Osteoblast (primary cell): Measurements from ENCODE around the gene OBSCN. TPM values are rescaled to one million over a fixed set of nuclear protein-coding genes. Genes with fewer than 3 reads are reported as not detected.
A peak's percentile ranks its signal among the peaks of the same experiment; 100 is the strongest.

ENCODE experiments used
- DNase-seq: peaks from one replicate; pipeline ENCODE4 v3.0.0; 2011; ENCODE audit warnings: low spot score, mixed read lengths; ENCODE audit not compliant: insufficient read length; ENCODE audit errors: missing footprints
- H2AFZ ChIP-seq: 2 replicates; pipeline ENCODE4 v1.6.0; 2011; ENCODE audit warnings: mild to moderate bottlenecking, low read length
- H3K27ac ChIP-seq: 2 replicates; pipeline ENCODE4 v1.5.1; 2011; ENCODE audit warnings: mild to moderate bottlenecking, low read depth, low read length, moderate library complexity
- H3K27me3 ChIP-seq: 2 replicates; pipeline ENCODE4 v1.6.0; 2012; ENCODE audit warnings: mild to moderate bottlenecking, control low read depth, inconsistent platforms, low read length, moderate library complexity; ENCODE audit not compliant: insufficient read depth
- H3K36me3 ChIP-seq: 2 replicates; pipeline ENCODE4 v1.5.1; 2011; ENCODE audit warnings: mild to moderate bottlenecking, low read length, control low read depth, moderate library complexity; ENCODE audit not compliant: insufficient read depth
- H3K4me1 ChIP-seq: 2 replicates; pipeline ENCODE4 v1.5.1; 2011; ENCODE audit warnings: mild to moderate bottlenecking, low read length, control low read depth, moderate library complexity; ENCODE audit not compliant: insufficient read depth
- H3K4me2 ChIP-seq: 2 replicates; pipeline ENCODE4 v1.6.0; 2011; ENCODE audit warnings: mild to moderate bottlenecking, low read length; ENCODE audit not compliant: insufficient read depth
- H3K4me3 ChIP-seq: fragments of 200-600 bp; sonication (generic); 3 replicates; pipeline ENCODE4 v1.5.1; 2012; ENCODE audit warnings: mild to moderate bottlenecking, low read length, inconsistent platforms; ENCODE audit not compliant: insufficient read depth
- H3K79me2 ChIP-seq: 2 replicates; pipeline ENCODE4 v1.6.0; 2012; ENCODE audit warnings: mild to moderate bottlenecking, low read length, control low read depth, inconsistent platforms; ENCODE audit not compliant: insufficient read depth
- H3K9me3 ChIP-seq: 2 replicates; pipeline ENCODE4 v1.5.1; 2011; ENCODE audit warnings: low read depth, low read length, control low read depth
- H4K20me1 ChIP-seq: 2 replicates; pipeline ENCODE4 v1.6.0; 2012; ENCODE audit warnings: mild to moderate bottlenecking, low read length, control low read depth; ENCODE audit not compliant: insufficient read depth
- CTCF ChIP-seq: IDR thresholded peaks from 2 replicates; pipeline ENCODE4 v1.5.1; 2011; ENCODE audit warnings: mild to moderate bottlenecking, low read depth, low read length, moderate library complexity; ENCODE audit errors: extremely low read depth
- total RNA-seq: library from RNA; depleted of rRNA; stranded (reverse); fragments of >200 nt; gene quantifications from 2 replicates; pipeline ENCODE4 v1.2.3, GENCODE V29; 2012

Gene OBSCN
- total RNA-seq, 1 donor, result 2.9 TPM

DNA sequence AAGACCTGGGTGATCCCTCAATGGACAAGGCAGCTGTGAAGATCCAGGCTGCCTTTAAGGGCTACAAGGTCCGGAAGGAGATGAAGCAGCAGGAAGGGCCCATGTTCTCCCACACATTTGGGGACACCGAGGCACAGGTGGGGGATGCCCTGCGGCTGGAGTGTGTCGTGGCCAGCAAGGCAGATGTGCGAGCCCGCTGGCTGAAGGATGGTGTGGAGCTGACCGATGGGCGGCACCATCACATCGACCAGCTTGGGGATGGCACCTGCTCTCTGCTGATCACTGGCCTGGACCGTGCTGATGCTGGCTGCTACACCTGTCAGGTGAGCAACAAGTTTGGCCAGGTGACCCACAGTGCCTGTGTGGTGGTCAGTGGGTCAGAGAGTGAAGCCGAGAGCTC, 113.6 kb downstream of the OBSCN start:
- DNase-seq, result peak; percentile 53

DNA sequence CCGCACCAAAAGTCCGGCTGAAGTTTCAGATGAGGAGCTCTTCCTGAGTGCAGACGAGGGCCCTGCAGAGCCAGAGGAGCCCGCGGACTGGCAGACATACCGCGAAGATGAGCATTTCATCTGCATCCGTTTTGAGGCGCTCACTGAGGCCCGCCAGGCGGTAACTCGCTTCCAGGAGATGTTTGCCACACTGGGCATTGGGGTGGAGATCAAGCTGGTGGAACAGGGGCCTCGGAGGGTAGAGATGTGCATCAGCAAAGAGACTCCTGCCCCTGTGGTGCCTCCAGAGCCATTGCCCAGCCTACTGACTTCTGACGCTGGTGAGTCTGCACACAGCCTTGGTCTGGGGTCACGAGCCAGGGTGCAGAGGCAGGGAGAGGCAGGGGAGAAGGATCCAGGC, 114.1 kb downstream of the OBSCN start:
- Histone ChIP-seq H2AFZ (no peak overlapping the region), H3K9me3 (no peaks in the 10 kb centered on the region), H3K4me3 (no peak overlapping the region), H3K4me1 (no peaks in the 10 kb centered on the region), H3K27me3 (no peaks in the 10 kb centered on the region), H3K27ac (no peak overlapping the region), H3K36me3 (no peaks in the 10 kb centered on the region), H4K20me1 (no peaks in the 10 kb centered on the region), H3K79me2 (no peaks in the 10 kb centered on the region), H3K4me2 (no peak overlapping the region)
- TF ChIP-seq CTCF, result no peak
- peak; percentile 68 for DNase-seq

More for the DNA sequence above, 113.6 kb downstream of the OBSCN start:
- no peaks in the 10 kb centered on the region for H3K4me1 ChIP-seq
- no peak overlapping the region for H3K4me2 ChIP-seq
- H3K27ac ChIP-seq, result no peak overlapping the region
- no peak overlapping the region for H2AFZ ChIP-seq
- H3K4me3 ChIP-seq, result no peak overlapping the region
- no peaks in the 10 kb centered on the region for H3K27me3 ChIP-seq
- H4K20me1 ChIP-seq, result no peaks in the 10 kb centered on the region
- H3K79me2 ChIP-seq, result no peaks in the 10 kb centered on the region
- H3K9me3 ChIP-seq, result no peaks in the 10 kb centered on the region
- no peak for TF ChIP-seq CTCF
- no peaks in the 10 kb centered on the region for H3K36me3 ChIP-seq

DNA sequence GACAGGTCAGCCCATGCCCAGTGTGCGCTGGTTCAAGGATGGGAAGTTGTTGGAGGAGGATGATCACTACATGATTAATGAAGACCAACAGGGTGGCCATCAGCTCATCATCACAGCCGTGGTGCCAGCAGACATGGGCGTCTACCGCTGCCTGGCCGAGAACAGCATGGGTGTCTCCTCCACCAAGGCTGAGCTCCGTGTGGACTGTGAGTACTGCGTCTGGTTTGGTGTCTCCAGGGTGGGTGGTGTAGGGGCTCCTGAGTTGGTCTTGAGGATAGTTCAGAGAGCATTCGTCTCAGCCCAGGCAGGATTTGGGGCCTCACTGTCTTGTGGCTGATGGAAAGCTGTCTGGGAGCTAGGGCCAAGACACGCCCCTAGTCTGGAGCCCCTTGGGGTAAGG, 115.6 kb downstream of the OBSCN start:
- Histone ChIP-seq H3K27ac (no peak overlapping the region), H3K36me3 (no peaks in the 10 kb centered on the region), H3K4me2 (no peak overlapping the region), H3K9me3 (no peaks in the 10 kb centered on the region), H2AFZ (no peak overlapping the region), H3K4me1 (no peaks in the 10 kb centered on the region), H4K20me1 (no peaks in the 10 kb centered on the region), H3K27me3 (no peaks in the 10 kb centered on the region), H3K79me2 (no peaks in the 10 kb centered on the region), H3K4me3 (no peak overlapping the region)
- no peak for TF ChIP-seq CTCF
- peak; percentile 25 for DNase-seq

- Histone ChIP-seq H3K79me2 (no peaks in the 10 kb centered on the region), H3K9me3 (no peaks in the 10 kb centered on the region), H2AFZ (no peak overlapping the region), H4K20me1 (no peaks in the 10 kb centered on the region), H3K27me3 (no peaks in the 10 kb centered on the region), H3K4me2 (no peak overlapping the region), H3K4me1 (no peaks in the 10 kb centered on the region), H3K36me3 (no peaks in the 10 kb centered on the region), H3K27ac (no peak overlapping the region), H3K4me3 (no peak overlapping the region)
- DNase-seq, result no peak
- TF ChIP-seq CTCF, result no peak
Observed at GRCh38 chr1:228325267-228325666, 117.4 kb downstream of the OBSCN start.
